Testis (tissue), 3 donors: ENCODE data around the gene ITPKB. TPM values are rescaled to one million over a fixed set of nuclear protein-coding genes. Genes with fewer than 3 reads are reported as not detected.

ENCODE experiments used
- DNase-seq: peaks from one replicate; pipeline ENCODE4 v3.0.0-alpha.2; 2019
- H3K27ac ChIP-seq, 2 donors: fragments of 200-600 bp; sonication (generic); one replicate each; pipeline ENCODE4 v1.5.1; 2019
- H3K27me3 ChIP-seq: fragments of 200-600 bp; sonication (generic); one replicate; pipeline ENCODE4 v1.5.1; 2019
- H3K36me3 ChIP-seq: fragments of 200-600 bp; sonication (generic); one replicate; pipeline ENCODE4 v1.5.1; 2017; ENCODE audit warnings: low read depth; ENCODE audit errors: missing control alignments
- H3K4me1 ChIP-seq: fragments of 200-600 bp; sonication (generic); one replicate; pipeline ENCODE4 v1.5.1; 2019
- H3K4me3 ChIP-seq, 2 donors: fragments of 200-600 bp; sonication (generic); one replicate each; pipeline ENCODE4 v1.5.1; 2017 to 2019
- H3K9me3 ChIP-seq: fragments of 200-600 bp; sonication (generic); one replicate; pipeline ENCODE4 v1.5.1; 2017
- CTCF ChIP-seq, 3 experiments: fragments of 450-650 bp in 2 of 3; fragments of 200-600 bp in 1 of 3; sonication (generic) in 1 of 3; IDR thresholded peaks; one replicate each; pipeline ENCODE4 v1.5.1; 2016 to 2019; ENCODE audit warnings: antibody characterized with exemption in 3 of 3, mild to moderate bottlenecking in 2 of 3, moderate library complexity in 1 of 3
- POLR2A ChIP-seq: fragments of 450-650 bp; IDR thresholded peaks from one replicate; pipeline ENCODE4 v1.6.1; 2017; ENCODE audit warnings: antibody characterized with exemption, mild to moderate bottlenecking, moderate library complexity
- WGBS, 2 donors: methylation state at CpG; one replicate each; pipeline ENCODE4 v1.1.5; 2018; 5-methylcytosine and 5-hydroxymethylcytosine counted together
- intact Hi-C: fragments of 100-400 bp; cut with DNase I; formaldehyde crosslinking; loops from one replicate; pipeline ENCODE4 v1.15.1; 2023; ENCODE audit warnings: low total_unique reads
- polyA plus RNA-seq: library from polyadenylated mRNA; stranded (reverse); fragments of 350-450 nt; fragmentation: Illumina TruSeq; extraction: RNeasy Lipid Tissue Mini Kit (QIAGEN cat#74804); gene quantifications from one replicate; pipeline ENCODE4 v1.2.3, GENCODE V29; 2014; ENCODE audit warnings: low read depth, low replicate concordance; ENCODE audit not compliant: insufficient read depth
- total RNA-seq, 2 donors: library from RNA; depleted of rRNA; stranded (reverse); fragments of >200 nt; gene quantifications; one replicate each; pipeline ENCODE4 v1.2.3, GENCODE V29; 2016

The ITPKB gene
- total and polyA plus RNA-seq, 3 donors from 2014 or later, result 11.4 to 18.0 (median 13.5) TPM

GRCh38 chr1:226605318-226605950 lies 133.6 kb downstream of the ITPKB start:
- no peaks in the 10 kb centered on the region for H3K36me3 ChIP-seq
- TF ChIP-seq POLR2A (no peak), CTCF (IDR thresholded peaks at IDR 0.05) (no peak)
- peaks cover 40% of the 10 kb centered on the region for H3K4me1 ChIP-seq
- 85 to 95% methylated on average over 9 of the region's 9 CpGs for WGBS, 2 donors
- no peak overlapping the region for H3K4me3 ChIP-seq
- peak overlapping the region in 1 of 2 donors; percentile 81 for H3K27ac ChIP-seq
- intact Hi-C loops, result no loop called here
- DNase-seq, result no peak
- H3K27me3 ChIP-seq, result no peaks in the 10 kb centered on the region
- no peaks in the 10 kb centered on the region for H3K9me3 ChIP-seq

GRCh38 chr1:226604560-226605317 lies 134.3 kb downstream of the ITPKB start:
- Histone ChIP-seq H3K4me3 (no peak overlapping the region), H3K36me3 (no peaks in the 10 kb centered on the region), H3K27me3 (no peaks in the 10 kb centered on the region), H3K9me3 (no peaks in the 10 kb centered on the region), H3K4me1 (peaks cover 40% of the 10 kb centered on the region), H3K27ac (peak overlapping the region; percentile 24 to 81)
- no peak for DNase-seq
- TF ChIP-seq CTCF (IDR thresholded peaks at IDR 0.05) (no peak), POLR2A (no peak)
- intact Hi-C loops, result no loop called here
- WGBS, 2 donors, result 66 to 73% methylated on average over 9 of the region's 9 CpGs

GRCh38 chr1:226603858-226604559 lies 135.1 kb downstream of the ITPKB start:
- H3K27ac ChIP-seq, result peak overlapping the region; percentile 77 to 81
- no peaks in the 10 kb centered on the region for H3K27me3 ChIP-seq
- TF ChIP-seq CTCF (IDR thresholded peaks at IDR 0.05) (no peak), POLR2A (no peak)
- no peak overlapping the region for H3K4me3 ChIP-seq
- no peaks in the 10 kb centered on the region for H3K36me3 ChIP-seq
- no peak for DNase-seq
- peaks cover 37% of the 10 kb centered on the region for H3K4me1 ChIP-seq
- 50 to 66% methylated on average over 8 to 19 of the region's 19 CpGs for WGBS, 2 donors
- intact Hi-C loops, result no loop called here
- no peaks in the 10 kb centered on the region for H3K9me3 ChIP-seq

GRCh38 chr1:226603022-226603857 lies 135.8 kb downstream of the ITPKB start:
- Histone ChIP-seq H3K4me1 (peaks cover 37% of the 10 kb centered on the region), H3K27ac (peak overlapping the region; percentile 77 to 81), H3K27me3 (no peaks in the 10 kb centered on the region), H3K9me3 (no peaks in the 10 kb centered on the region), H3K36me3 (no peaks in the 10 kb centered on the region), H3K4me3 (no peak overlapping the region)
- intact Hi-C loops, result no loop called here
- TF ChIP-seq CTCF (IDR thresholded peaks at IDR 0.05) (no peak), POLR2A (no peak)
- DNase-seq, result peak; percentile 51
- WGBS, 2 donors, result 72 to 78% methylated on average over 8 of the region's 8 CpGs
